Caco-2 (cell line): ENCODE results near the gene ARHGEF1. TPM values are rescaled to one million over a fixed set of nuclear protein-coding genes. Genes with fewer than 3 reads are reported as not detected.

ENCODE experiments used
- BruUV-seq: library from RNA; stranded (reverse); fragments of 400-500 nt; replicated peaks from 2 replicates; lab custom pipeline; 2021; lab: Mats Ljungman, UMichigan
- CTCF ChIA-PET: fragments of 300-600 bp; sonication (Branson Sonifier 250); formaldehyde crosslinking; loops from one replicate; lab custom pipeline; 2022; ENCODE audit warnings: antibody characterized with exemption; lab: Charles Lee
- POLR2A ChIA-PET: fragments of 300-600 bp; sonication (Branson Sonifier 250); formaldehyde crosslinking; loops from one replicate; lab custom pipeline; 2022; ENCODE audit warnings: antibody characterized with exemption; lab: Charles Lee
- DNase-seq, 2 experiments: peaks; one replicate each; pipeline versions ENCODE4 v3.0.0 to v3.0.0-alpha.2; 2020 to 2022
- H3K27me3 ChIP-seq: replicated peaks from 2 replicates; pipeline ENCODE4 v1.6.0; 2011; ENCODE audit warnings: low read length; ENCODE audit not compliant: control insufficient read depth, insufficient read depth
- H3K36me3 ChIP-seq: 2 replicates; pipeline ENCODE4 v1.5.1; 2011; ENCODE audit warnings: low read length; ENCODE audit not compliant: control insufficient read depth, insufficient read depth
- H3K4me1 ChIP-seq: fragments of 250-450 bp; sonication (Bioruptor Pico); 2 replicates; pipeline ENCODE4 v1.5.1; 2020; ENCODE audit warnings: mild to moderate bottlenecking
- H3K4me3 ChIP-seq: 2 replicates; pipeline ENCODE4 v1.5.1; 2011; ENCODE audit warnings: low read depth, mild to moderate bottlenecking, control low read depth, low read length
- H3K9me3 ChIP-seq: fragments of 250-450 bp; sonication (Bioruptor Pico); 2 replicates; pipeline ENCODE4 v1.5.1; 2020; ENCODE audit warnings: mild to moderate bottlenecking, moderate library complexity
- H3K27ac Mint-ChIP-seq: one replicate; pipeline ENCODE4 v1.8.0; 2022; ENCODE audit warnings: mixed read lengths; ENCODE audit not compliant: unreplicated experiment
- H3K27me3 Mint-ChIP-seq: one replicate; pipeline ENCODE4 v1.8.0; 2022; ENCODE audit warnings: mixed read lengths; ENCODE audit not compliant: insufficient read depth, unreplicated experiment
- H3K36me3 Mint-ChIP-seq: one replicate; pipeline ENCODE4 v1.8.0; 2022; ENCODE audit warnings: mild to moderate bottlenecking, mixed read lengths; ENCODE audit not compliant: insufficient read depth, unreplicated experiment
- H3K4me1 Mint-ChIP-seq: one replicate; pipeline ENCODE4 v1.8.0; 2022; ENCODE audit warnings: low read depth, mixed read lengths; ENCODE audit not compliant: unreplicated experiment
- H3K4me3 Mint-ChIP-seq: one replicate; pipeline ENCODE4 v1.8.0; 2022; ENCODE audit warnings: mild to moderate bottlenecking, moderate library complexity, mixed read lengths; ENCODE audit not compliant: unreplicated experiment
- H3K9me3 Mint-ChIP-seq: one replicate; pipeline ENCODE4 v1.8.0; 2022; ENCODE audit warnings: mixed read lengths; ENCODE audit not compliant: unreplicated experiment
- intact Hi-C: fragments of 100-400 bp; cut with micrococcal nuclease; formaldehyde crosslinking; loops from one replicate; pipeline ENCODE4 v1.10.0; 2022; ENCODE audit not compliant: unreplicated experiment
- total RNA-seq: library from RNA; stranded (reverse); gene quantifications from 2 replicates; pipeline ENCODE4 v1.2.3, GENCODE V29; 2022
- TF ChIP-seq, protein P1 (sequence below), 2 experiments: fragments of 200-600 bp in 1 of 2; IDR thresholded peaks; 1 replicate in 1 of 2; 2 replicates in 1 of 2; pipeline versions ENCODE4 v1.5.1 to v1.8.0; 2011 to 2022; ENCODE audit warnings: antibody characterized with exemption in 1 of 2, control low read depth in 1 of 2, inconsistent platforms in 1 of 2, low read depth in 1 of 2, low read length in 1 of 2, mild to moderate bottlenecking in 1 of 2, moderate library complexity in 1 of 2; ENCODE audit not compliant: insufficient read depth in 1 of 2, severe bottlenecking in 1 of 2, unreplicated experiment in 1 of 2

Gene ARHGEF1
- total RNA-seq, 1 experiment from 2014 or later, result 63.5 TPM

- peaks cover 24% of the 10 kb centered on the region for H3K4me1 ChIP-seq
- ChIA-PET CTCF (interaction anchor here (0.6 to 1.4 kb wide), 7 partner anchors 9 to 74 kb away, joined by 3 to 12 read pairs (median 3); partner anchors contain the start of gene RPS19), POLR2A (interaction anchor here (0.6 to 2.3 kb wide), 5 partner anchors 11 to 68 kb away, joined by 4 to 13 read pairs (median 4); partner anchors contain the start of genes ERFL and RPS19)
- H3K36me3 Mint-ChIP-seq, result peaks cover 11% of the 10 kb centered on the region
- DNase-seq, result peak; percentile 98
- H3K27ac Mint-ChIP-seq, result peak overlapping the region; percentile 83
- H3K4me1 Mint-ChIP-seq, result peaks cover 31% of the 10 kb centered on the region
- TF ChIP-seq, protein P1, sequence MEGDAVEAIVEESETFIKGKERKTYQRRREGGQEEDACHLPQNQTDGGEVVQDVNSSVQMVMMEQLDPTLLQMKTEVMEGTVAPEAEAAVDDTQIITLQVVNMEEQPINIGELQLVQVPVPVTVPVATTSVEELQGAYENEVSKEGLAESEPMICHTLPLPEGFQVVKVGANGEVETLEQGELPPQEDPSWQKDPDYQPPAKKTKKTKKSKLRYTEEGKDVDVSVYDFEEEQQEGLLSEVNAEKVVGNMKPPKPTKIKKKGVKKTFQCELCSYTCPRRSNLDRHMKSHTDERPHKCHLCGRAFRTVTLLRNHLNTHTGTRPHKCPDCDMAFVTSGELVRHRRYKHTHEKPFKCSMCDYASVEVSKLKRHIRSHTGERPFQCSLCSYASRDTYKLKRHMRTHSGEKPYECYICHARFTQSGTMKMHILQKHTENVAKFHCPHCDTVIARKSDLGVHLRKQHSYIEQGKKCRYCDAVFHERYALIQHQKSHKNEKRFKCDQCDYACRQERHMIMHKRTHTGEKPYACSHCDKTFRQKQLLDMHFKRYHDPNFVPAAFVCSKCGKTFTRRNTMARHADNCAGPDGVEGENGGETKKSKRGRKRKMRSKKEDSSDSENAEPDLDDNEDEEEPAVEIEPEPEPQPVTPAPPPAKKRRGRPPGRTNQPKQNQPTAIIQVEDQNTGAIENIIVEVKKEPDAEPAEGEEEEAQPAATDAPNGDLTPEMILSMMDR (IDR thresholded peaks at IDR 0.05; ENCODE audit: insufficient read depth in 1 of 2, low read depth in 1 of 2, low read length in 1 of 2, severe bottlenecking in 1 of 2, unreplicated experiment in 1 of 2), result no peak
- BruUV-seq, result TSS peak; percentile 96
- H3K27me3 Mint-ChIP-seq, result peaks cover 3% of the 10 kb centered on the region
- intact Hi-C loops, result loop anchor here (1.0 to 5.0 kb wide), 4 partner anchors 20 to 193 kb away; partner anchors contain the start of genes RABAC1 and ZNF574
- no peaks in the 10 kb centered on the region for H3K27me3 ChIP-seq
- H3K9me3 Mint-ChIP-seq, result no peaks in the 10 kb centered on the region
- H3K9me3 ChIP-seq, result no peaks in the 10 kb centered on the region
- peak overlapping the region; percentile 89 for H3K4me3 ChIP-seq
- H3K4me3 Mint-ChIP-seq, result peak overlapping the region; percentile 91
- peaks cover 3% of the 10 kb centered on the region; the same call in 1 of the 2 replicates for H3K36me3 ChIP-seq
Observed at GRCh38 chr19:41883821-41884733, 1.1 kb downstream of the ARHGEF1 start.

DNA sequence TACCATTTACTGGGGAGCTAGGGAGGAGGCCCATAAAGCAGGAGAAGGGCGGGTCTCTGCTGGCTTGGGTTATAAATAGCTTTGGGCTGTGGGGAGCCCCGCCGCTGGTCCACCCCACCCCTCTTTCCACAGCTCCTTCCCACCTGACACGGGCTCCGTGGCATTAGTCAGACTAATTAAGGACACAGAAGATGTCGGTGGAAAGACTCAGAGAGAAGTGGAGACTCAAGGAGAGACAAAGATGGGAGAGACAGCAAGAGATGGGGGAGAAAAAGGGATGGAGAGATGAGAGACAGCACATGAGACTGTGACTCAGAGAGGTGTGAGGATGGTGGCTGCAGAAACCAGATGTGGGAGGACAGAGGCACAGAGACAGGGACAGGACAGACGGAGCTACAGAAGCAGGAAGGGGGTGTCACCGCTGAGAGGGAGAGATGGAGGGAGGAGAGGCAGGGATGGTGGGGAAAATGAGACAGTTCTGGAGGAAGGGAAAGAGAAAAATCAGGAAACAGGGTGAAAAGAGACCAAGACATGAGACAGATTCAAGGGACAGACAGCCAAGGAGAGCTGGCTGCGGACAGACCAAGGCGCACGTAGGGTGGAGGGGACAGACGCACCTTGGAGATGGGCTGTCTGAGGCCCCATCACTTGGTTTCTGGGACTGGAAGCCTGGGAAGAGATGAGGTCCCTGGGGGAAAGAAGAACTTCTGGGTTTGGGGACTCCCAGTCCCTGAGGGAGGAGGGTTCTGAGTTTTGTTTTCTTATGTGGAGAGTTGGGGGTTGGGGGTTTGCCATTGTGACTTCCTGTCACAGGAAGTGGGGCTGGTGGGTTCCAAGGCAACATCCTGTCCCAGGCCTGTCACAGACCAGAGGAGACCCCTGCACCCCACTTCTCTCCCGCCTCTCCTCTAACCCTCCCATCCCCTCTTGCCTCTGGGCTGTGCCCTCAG, 4.1 kb downstream of the ARHGEF1 start:
- H3K27ac Mint-ChIP-seq, result peak overlapping the region; percentile 47
- H3K9me3 Mint-ChIP-seq, result no peaks in the 10 kb centered on the region
- H3K27me3 Mint-ChIP-seq, result peaks cover 3% of the 10 kb centered on the region
- Histone ChIP-seq H3K9me3 (no peaks in the 10 kb centered on the region), H3K4me3 (0 out of 2 replicates have a peak overlapping the region, but pooled peaks have one; percentile 17), H3K27me3 (no peaks in the 10 kb centered on the region), H3K36me3 (peaks cover 3% of the 10 kb centered on the region; the same call in 1 of the 2 replicates), H3K4me1 (peaks cover 24% of the 10 kb centered on the region)
- H3K4me3 Mint-ChIP-seq, result peak overlapping the region; percentile 40
- H3K4me1 Mint-ChIP-seq, result peaks cover 31% of the 10 kb centered on the region
- DNase-seq, result no peak
- H3K36me3 Mint-ChIP-seq, result peaks cover 16% of the 10 kb centered on the region
- TF ChIP-seq, protein P1 (IDR thresholded peaks at IDR 0.05; ENCODE audit: insufficient read depth in 1 of 2, low read depth in 1 of 2, low read length in 1 of 2, severe bottlenecking in 1 of 2, unreplicated experiment in 1 of 2), result no peak
- no TSS peak for BruUV-seq
- intact Hi-C loops, result loop anchor here (1.0 to 2.0 kb wide), 2 partner anchors 14 to 64 kb away; no protein-coding TSS in a partner anchor
- POLR2A ChIA-PET, result interaction anchor here (0.6 kb wide), 1 partner anchor 27 kb away, joined by 3 read pairs; the partner anchor contains the start of gene RPS19
- CTCF ChIA-PET, result interaction anchor here (1.0 to 2.7 kb wide), 6 partner anchors 14 to 189 kb away, joined by 3 to 17 read pairs (median 4); partner anchors contain the start of gene ZNF574
